Ramos (cell line): ENCODE results near the gene HAPLN3.
"Not testable (repeated sequence)": the region's sequence is repeated elsewhere in the genome, so short reads cannot be mapped to it uniquely, and the experiment has no call there.

ENCODE experiments used
- in situ Hi-C: fragments of 300-500 bp; cut with MboI; formaldehyde crosslinking; loops from one replicate; pipeline ENCODE4 v1.14.3; 2022; ENCODE audit warnings: low sequenced_read_pairs; ENCODE audit not compliant: unreplicated experiment

The HAPLN3 gene

DNA sequence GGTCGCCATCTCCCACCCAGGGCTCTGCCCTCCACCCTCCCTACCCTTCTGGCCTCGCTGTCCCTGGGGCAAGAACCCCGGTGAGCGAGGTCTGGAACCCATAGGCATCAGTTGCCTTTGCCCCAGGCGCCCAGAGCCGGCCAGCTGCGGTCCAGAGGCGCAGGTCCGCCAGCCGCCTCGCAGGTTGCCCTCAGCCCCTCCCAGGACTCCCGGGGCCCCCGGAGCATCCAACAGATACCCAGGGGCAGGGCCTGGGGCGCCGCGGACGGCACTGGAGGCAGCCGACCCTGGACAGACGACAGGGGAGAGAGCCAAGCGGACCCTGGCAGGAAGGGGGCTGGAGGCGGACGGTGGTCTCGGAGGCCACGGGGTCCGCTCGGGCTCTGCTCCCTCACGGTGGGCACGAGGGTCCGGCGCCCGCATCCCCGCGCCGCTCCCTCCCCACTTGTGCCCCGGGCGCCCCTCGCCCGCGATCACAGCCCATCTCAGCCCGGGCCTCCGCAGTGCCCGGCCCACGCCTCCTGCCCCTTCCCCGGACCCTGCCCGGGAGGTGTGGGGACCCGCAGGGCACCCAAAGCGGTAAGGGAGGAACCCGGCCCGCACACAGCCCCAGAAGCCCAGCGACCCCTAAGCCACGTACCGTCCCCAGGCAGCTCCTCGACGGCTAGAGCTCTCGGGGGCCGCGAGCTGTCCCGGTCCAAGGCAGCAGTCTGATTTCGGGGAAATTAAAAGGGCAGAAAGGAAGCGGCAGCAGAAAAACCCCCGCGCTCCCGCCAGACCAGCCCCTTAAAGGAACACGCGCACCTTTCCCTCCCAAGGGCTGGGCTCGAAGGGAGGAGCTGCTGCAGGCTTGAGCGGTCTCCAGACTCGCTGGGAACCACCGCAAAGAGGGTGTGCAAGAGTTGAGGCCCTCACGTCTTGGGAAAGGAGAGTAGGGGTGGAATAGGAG, at the start of gene HAPLN3:
TSS of gene HAPLN3 (minus strand) at position 726 of the 949 bp plus-strand sequence. CDS start 8,246 bp downstream, outside the sequence.
- in situ Hi-C loops: no loop called here

DNA sequence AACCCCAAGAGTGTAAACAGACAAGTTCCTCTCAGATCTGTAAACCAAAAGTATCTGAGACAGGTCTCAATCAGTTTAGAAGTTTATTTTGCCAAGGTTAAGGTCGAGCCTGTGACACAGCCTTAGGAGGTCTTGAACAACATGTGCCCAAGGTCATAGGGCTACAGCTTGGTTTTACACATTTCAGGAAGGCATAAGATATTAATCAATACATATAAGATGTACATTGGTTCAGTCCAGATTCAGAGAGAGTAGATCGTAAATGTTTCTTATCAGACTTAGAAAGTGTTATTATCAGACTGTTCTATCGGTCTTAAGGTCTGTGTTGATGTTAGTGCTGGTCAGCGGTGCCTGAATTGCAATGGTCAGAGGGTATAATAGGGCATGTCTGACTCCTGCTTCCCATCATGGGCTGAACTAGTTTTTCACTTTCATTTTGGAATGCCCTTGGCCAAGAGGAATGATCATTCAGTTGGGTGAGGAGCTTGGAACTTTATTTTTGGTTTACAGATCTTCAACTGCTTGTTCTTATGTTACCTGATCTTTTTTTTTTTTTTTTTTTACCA, 44.8 kb upstream of the HAPLN3 start:
- in situ Hi-C loops: no loop called here

GRCh38 chr15:88939486-88939806, 44.1 kb upstream of the HAPLN3 start:
- in situ Hi-C loops: no loop called here

- in situ Hi-C loops: no loop called here
Measured at GRCh38 chr15:88938802-88939485, 43.6 kb upstream of the HAPLN3 start.

DNA sequence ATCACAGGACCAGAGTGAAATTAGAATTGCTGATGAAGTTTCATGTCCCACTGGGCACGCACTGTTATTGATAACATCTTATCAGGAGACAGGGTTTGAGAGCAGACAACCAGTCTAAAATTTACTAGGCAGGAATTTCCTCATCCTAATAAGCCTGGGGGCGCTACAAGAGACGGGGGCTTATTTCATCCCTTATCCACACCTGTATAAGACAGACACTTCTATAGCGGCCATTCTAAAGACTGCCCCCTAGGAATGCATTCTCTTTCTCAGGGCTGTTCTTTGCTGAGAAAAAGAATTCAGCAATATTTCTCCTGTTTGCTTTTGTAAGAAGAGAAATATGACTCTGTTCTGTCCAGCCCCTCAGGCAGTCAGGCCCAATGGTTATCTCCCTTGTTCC, 39.1 kb upstream of the HAPLN3 start:
- in situ Hi-C loops: not testable (repeated sequence)

DNA sequence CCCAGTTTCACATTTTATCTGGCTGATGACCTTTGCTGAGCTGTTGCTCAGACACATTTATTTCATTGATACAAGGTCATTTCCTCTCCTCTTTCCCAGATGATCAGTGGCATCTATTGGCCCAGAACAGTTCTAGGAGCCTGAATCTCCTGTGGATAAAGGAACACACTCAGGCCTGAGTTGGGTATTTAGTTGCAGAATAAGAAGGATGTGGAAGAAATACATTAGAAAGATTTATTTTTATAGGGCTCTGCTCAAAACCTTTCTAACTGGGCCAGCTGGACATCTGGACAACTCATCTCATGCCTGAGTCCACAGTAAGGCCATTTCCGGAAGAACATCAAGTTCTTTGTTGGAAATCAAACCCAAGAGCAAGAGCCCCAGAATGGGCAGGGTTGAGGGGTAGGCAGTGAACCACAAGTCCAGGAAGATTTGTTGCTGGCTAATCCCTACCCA, 37.6 kb upstream of the HAPLN3 start:
- in situ Hi-C loops: no loop called here

GRCh38 chr15:88932271-88932874, 37.0 kb upstream of the HAPLN3 start:
- in situ Hi-C loops: no loop called here

- in situ Hi-C loops: no loop called here
Measured at GRCh38 chr15:88930579-88930978, 35.2 kb upstream of the HAPLN3 start.

GRCh38 chr15:88929358-88930098, 34.2 kb upstream of the HAPLN3 start:
- in situ Hi-C loops: not testable (repeated sequence)

DNA sequence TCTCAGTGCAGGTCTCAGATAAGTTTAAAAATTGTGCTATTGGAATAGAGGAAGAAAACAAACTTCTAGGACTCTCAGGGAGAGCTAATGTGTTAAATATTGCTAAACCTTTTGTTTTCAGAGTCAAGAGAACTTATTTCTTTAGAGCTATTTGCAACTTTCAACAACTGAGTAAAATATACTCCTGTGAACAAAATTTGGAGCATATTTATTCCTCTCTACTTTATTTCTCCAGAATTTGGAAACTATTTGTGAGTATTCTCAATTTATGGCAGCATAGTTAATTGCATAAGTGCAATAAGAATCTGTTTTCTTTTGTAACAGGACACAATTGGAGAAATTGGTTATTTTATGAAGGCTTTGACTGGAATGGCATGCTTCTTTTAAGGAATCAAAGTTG, 32.8 kb upstream of the HAPLN3 start:
- in situ Hi-C loops: not testable (repeated sequence)

- in situ Hi-C loops: not testable (repeated sequence)
Measured at GRCh38 chr15:88925648-88926047, 30.3 kb upstream of the HAPLN3 start.

DNA sequence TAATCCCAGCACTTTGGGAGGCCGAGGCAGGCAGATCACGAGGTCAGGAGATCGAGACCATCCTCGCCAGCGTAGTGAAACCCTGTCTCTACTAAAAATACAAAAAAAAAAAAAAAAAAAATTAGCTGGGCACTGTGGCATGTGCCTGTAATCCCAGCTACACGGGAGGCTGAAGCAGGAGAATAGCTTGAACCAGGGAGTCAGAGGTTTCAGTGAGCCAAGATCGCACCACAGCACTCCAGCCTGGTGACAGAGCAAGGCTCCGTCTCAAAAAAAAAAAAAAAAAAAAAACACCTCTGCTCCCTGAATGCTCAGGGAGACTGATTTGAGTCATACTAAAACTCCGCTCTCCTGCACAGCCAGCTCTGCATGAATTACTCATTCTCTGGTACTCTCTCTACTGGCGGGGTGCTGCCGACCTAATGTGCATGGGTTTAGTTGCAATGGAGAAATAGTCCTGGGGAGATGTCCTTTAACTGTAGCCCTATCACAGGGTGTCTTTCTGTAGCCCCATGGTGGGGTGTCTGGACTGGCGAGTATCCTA, 25.6 kb upstream of the HAPLN3 start:
- in situ Hi-C loops: not testable (repeated sequence)

GRCh38 chr15:88920186-88920891, 25.0 kb upstream of the HAPLN3 start:
- in situ Hi-C loops: no loop called here

GRCh38 chr15:88918738-88919137, 23.4 kb upstream of the HAPLN3 start:
- in situ Hi-C loops: no loop called here

GRCh38 chr15:88917760-88918159, 22.4 kb upstream of the HAPLN3 start:
- in situ Hi-C loops: no loop called here

- in situ Hi-C loops: no loop called here
Measured at GRCh38 chr15:88915354-88915753, 20.0 kb upstream of the HAPLN3 start.

GRCh38 chr15:88913850-88914169, 18.5 kb upstream of the HAPLN3 start:
- in situ Hi-C loops: no loop called here

- in situ Hi-C loops: no loop called here
Measured at GRCh38 chr15:88913017-88913849, 17.9 kb upstream of the HAPLN3 start, which contains the start of gene MFGE8. Gene MFGE8 (minus strand): TSS chr15:88913379. CDS start chr15:88913319, 60 bp downstream.
